GM12878 (cell line): Measurements from ENCODE around the gene SPAG16. TPM values are rescaled to one million over a fixed set of nuclear protein-coding genes. Genes with fewer than 3 reads are reported as not detected.

Experiments
- ATF2 ChIP-seq: IDR thresholded peaks from 2 replicates; pipeline ENCODE4 v1.6.1; 2012; ENCODE audit warnings: low read length, inconsistent platforms
- BACH1 ChIP-seq: fragments of 450-650 bp; IDR thresholded peaks from 2 replicates; pipeline ENCODE4 v1.6.1; 2017; ENCODE audit warnings: mild to moderate bottlenecking, borderline replicate concordance
- BMI1 ChIP-seq: fragments of 450-650 bp; IDR thresholded peaks from 2 replicates; pipeline ENCODE4 v1.6.1; 2016; ENCODE audit warnings: mild to moderate bottlenecking, moderate library complexity, borderline replicate concordance
- CEBPZ ChIP-seq: fragments of 150-350 bp; IDR thresholded peaks from 2 replicates; pipeline ENCODE4 v1.6.1; 2016; ENCODE audit warnings: low read depth, low read length
- CHD4 ChIP-seq: fragments of 200-600 bp; sonication (generic); IDR thresholded peaks from 2 replicates; pipeline ENCODE4 v1.6.1; 2016; ENCODE audit warnings: mild to moderate bottlenecking
- CREB1 ChIP-seq: IDR thresholded peaks from 2 replicates; pipeline ENCODE4 v1.6.1; 2012; ENCODE audit warnings: low read depth, mild to moderate bottlenecking, inconsistent platforms
- DPF2 ChIP-seq: fragments of 450-650 bp; IDR thresholded peaks from 2 replicates; pipeline ENCODE4 v1.6.1; 2017; ENCODE audit warnings: mild to moderate bottlenecking
- EED ChIP-seq: sonication (generic); IDR thresholded peaks from 2 replicates; pipeline ENCODE4 v1.6.1; 2016; ENCODE audit warnings: antibody characterized with exemption, low read depth
- ETV6 ChIP-seq, 2 experiments: fragments of 450-650 bp in 1 of 2; IDR thresholded peaks in 1 of 2; conservative IDR thresholded peaks in 1 of 2; 2 replicates each; pipeline ENCODE4 v1.6.1; 2014; ENCODE audit warnings: antibody characterized with exemption in 1 of 2, borderline replicate concordance in 1 of 2, low read depth in 1 of 2, mild to moderate bottlenecking in 1 of 2, moderate library complexity in 1 of 2
- HDAC6 ChIP-seq: fragments of 200-600 bp; sonication (generic); IDR thresholded peaks from one replicate; pipeline ENCODE4 v1.8.0; 2017; ENCODE audit warnings: antibody characterized with exemption; ENCODE audit not compliant: unreplicated experiment
- HDGF ChIP-seq: fragments of 450-650 bp; IDR thresholded peaks from 2 replicates; pipeline ENCODE4 v1.6.1; 2016; ENCODE audit warnings: antibody characterized with exemption
- IRF3 ChIP-seq: fragments of 450-650 bp; IDR thresholded peaks from 2 replicates; pipeline ENCODE4 v1.6.1; 2014; ENCODE audit warnings: mild to moderate bottlenecking
- JUND ChIP-seq: IDR thresholded peaks from 2 replicates; pipeline ENCODE4 v1.6.1; 2012; ENCODE audit warnings: low read depth, mild to moderate bottlenecking, low read length, improper control_type of control experiment, moderate library complexity
- KAT2A ChIP-seq: conservative IDR thresholded peaks from 2 replicates; pipeline ENCODE4 v1.6.1; 2011; ENCODE audit warnings: low read depth, low read length; ENCODE audit not compliant: control insufficient read depth
- MEF2A ChIP-seq: IDR thresholded peaks from 2 replicates; pipeline ENCODE4 v1.6.1; 2011; ENCODE audit warnings: low read depth, mild to moderate bottlenecking, low read length, moderate library complexity; ENCODE audit not compliant: insufficient read depth
- MTA3 ChIP-seq: IDR thresholded peaks from 2 replicates; pipeline ENCODE4 v1.6.1; 2012; ENCODE audit warnings: low read length, inconsistent platforms, borderline replicate concordance
- NFIC ChIP-seq: IDR thresholded peaks from 2 replicates; pipeline ENCODE4 v1.6.1; 2012; ENCODE audit warnings: low read depth, mild to moderate bottlenecking, inconsistent platforms, low read length, moderate library complexity
- NRF1 ChIP-seq: conservative IDR thresholded peaks from 2 replicates; pipeline ENCODE4 v1.6.1; 2011; ENCODE audit warnings: mild to moderate bottlenecking, low read depth, low read length, improper control_type of control experiment
- PAX5 ChIP-seq: IDR thresholded peaks from 2 replicates; pipeline ENCODE4 v1.6.1; 2011; ENCODE audit warnings: low read depth, low read length, borderline replicate concordance
- POLR2AphosphoS2 ChIP-seq: IDR thresholded peaks from 2 replicates; pipeline ENCODE4 v1.6.1; 2011; ENCODE audit warnings: low read depth, mild to moderate bottlenecking, low read length, improper control_type of control experiment, moderate library complexity
- POLR2AphosphoS5 ChIP-seq: IDR thresholded peaks from 2 replicates; pipeline ENCODE4 v1.6.1; 2011; ENCODE audit warnings: mild to moderate bottlenecking, low read length, inconsistent platforms
- RAD21 ChIP-seq: IDR thresholded peaks from 2 replicates; pipeline ENCODE4 v1.6.1; 2011; ENCODE audit warnings: mild to moderate bottlenecking, low read depth, low read length, moderate library complexity; ENCODE audit not compliant: insufficient read depth
- RAD51 ChIP-seq: fragments of 450-650 bp; IDR thresholded peaks from 2 replicates; pipeline ENCODE4 v1.6.1; 2016; ENCODE audit warnings: moderate library complexity, mild to moderate bottlenecking, inconsistent platforms
- RB1 ChIP-seq: fragments of 450-650 bp; formaldehyde crosslinking; IDR thresholded peaks from 2 replicates; pipeline ENCODE4 v1.6.1; 2017; ENCODE audit warnings: mild to moderate bottlenecking, borderline replicate concordance
- SMAD5 ChIP-seq: IDR thresholded peaks from 2 replicates; pipeline ENCODE4 v1.6.1; 2016; ENCODE audit warnings: antibody characterized with exemption, low read depth
- SP1 ChIP-seq: IDR thresholded peaks from one replicate; pipeline ENCODE4 v1.6.1; 2011; ENCODE audit warnings: low read depth, low read length
- WRNIP1 ChIP-seq: IDR thresholded peaks from 2 replicates; pipeline ENCODE4 v1.6.1; 2011; ENCODE audit warnings: low read depth, low read length, improper control_type of control experiment, borderline replicate concordance
- polyA plus RNA-seq, 11 experiments: library from polyadenylated mRNA; depleted of rRNA in 4 of 11; unstranded in 6 of 11; stranded (reverse) in 5 of 11; fragments of >200 nt; fragmentation: Nextera tagmentation in 4 of 11; fragmentation: Illumina TruSeq in 1 of 11; extraction: Ambion mirVana in 4 of 11; extraction: Trizol in 1 of 11; gene quantifications; 1 replicate in 1 of 11; 2 replicates in 10 of 11; pipeline versions ENCODE4 v1.2.1 to v1.2.3, GENCODE V29; 2011 to 2016; ENCODE audit warnings: inconsistent platforms in 2 of 11, missing spikeins in 2 of 11, low read depth in 1 of 11
- total RNA-seq, 4 experiments: library from RNA; depleted of rRNA in 3 of 4; stranded (reverse); fragments of >200 nt in 3 of 4; fragmentation: Illumina TruSeq in 1 of 4; extraction: Trizol in 1 of 4; gene quantifications; 2 replicates each; pipeline versions ENCODE4 v1.2.1 to v1.2.3, GENCODE V29; 2013 to 2021

The SPAG16 gene
- total and polyA plus RNA-seq, 10 of the 15 experiments (the other 5 are each of a cell fraction or from before 2014, with no cell fraction given) = 6.0 to 25.0 (median 15.2) TPM

GRCh38 chr2:213238753-213239495, 45.3 kb upstream of the SPAG16 start (continued):
- TF ChIP-seq POLR2AphosphoS2 (peak; percentile 57; the same call in 1 of the 2 replicates), DPF2 (0 out of 2 replicates have a peak, but pooled peaks have one; percentile 46), HDGF (no peak), CREB1 (0 out of 2 replicates have a peak, but pooled peaks have one; percentile 16), HDAC6 (no peak), IRF3 (no peak), RB1 (no peak), CEBPZ (no peak), WRNIP1 (no peak), EED (peak; percentile 38; the same call in 1 of the 2 replicates), BACH1 (no peak), ATF2 (peak; percentile 75), ETV6 (conservative IDR thresholded peaks at IDR 0.05 in 1 of 2, IDR thresholded peaks at IDR 0.05 in 1 of 2; ENCODE audit: borderline replicate concordance in 1 of 2, low read depth in 1 of 2) (no peak), SMAD5 (peak; percentile 56; the same call in 1 of the 2 replicates), RAD21 (no peak), SP1 (no peak), POLR2AphosphoS5 (peak; percentile 82), RAD51 (peak; percentile 60), MEF2A (0 out of 2 replicates have a peak, but pooled peaks have one; percentile 25), PAX5 (no peak), MTA3 (peak; percentile 67; the same call in 1 of the 2 replicates), NFIC (peak; percentile 89), CHD4 (no peak), KAT2A (no peak), BMI1 (peak; percentile 52; the same call in 1 of the 2 replicates), JUND (no peak), NRF1 (no peak)
